Suprapubic skin (tissue), 4 donors: ENCODE data around the gene SLC9A8. TPM values are rescaled to one million over a fixed set of nuclear protein-coding genes. Genes with fewer than 3 reads are reported as not detected.
A peak's percentile ranks its signal among the peaks of the same experiment; 100 is the strongest.

Experiments
- DNase-seq, 2 donors: peaks; one replicate each; pipeline ENCODE4 v3.0.0-alpha.2; 2019; ENCODE audit warnings: low spot score in 2 of 2
- H3K27ac ChIP-seq: fragments of 200-600 bp; sonication (generic); one replicate; pipeline ENCODE4 v1.5.1; 2019
- H3K27me3 ChIP-seq: fragments of 200-600 bp; sonication (generic); one replicate; pipeline ENCODE4 v1.5.1; 2019
- H3K36me3 ChIP-seq: fragments of 200-600 bp; sonication (generic); one replicate; pipeline ENCODE4 v1.5.1; 2019
- H3K4me1 ChIP-seq: fragments of 200-600 bp; sonication (generic); one replicate; pipeline ENCODE4 v1.5.1; 2019
- H3K4me3 ChIP-seq: fragments of 200-600 bp; sonication (generic); one replicate; pipeline ENCODE4 v1.5.1; 2019; ENCODE audit warnings: mild to moderate bottlenecking
- H3K9me3 ChIP-seq: fragments of 200-600 bp; sonication (generic); one replicate; pipeline ENCODE4 v1.5.1; 2019
- EP300 ChIP-seq: sonication (generic); formaldehyde crosslinking; IDR thresholded peaks from one replicate; pipeline ENCODE4 v1.6.1; 2017; ENCODE audit warnings: antibody characterized with exemption
- POLR2A ChIP-seq, 2 donors: fragments of 450-650 bp; IDR thresholded peaks; one replicate each; pipeline ENCODE4 v1.6.1; 2017; ENCODE audit warnings: antibody characterized with exemption in 2 of 2, mild to moderate bottlenecking in 2 of 2, moderate library complexity in 2 of 2
- POLR2AphosphoS5 ChIP-seq, 3 donors: sonication (generic); formaldehyde crosslinking; IDR thresholded peaks; one replicate each; pipeline ENCODE4 v1.6.1; 2017; ENCODE audit warnings: antibody characterized with exemption in 3 of 3
- WGBS: methylation state at CpG from one replicate; pipeline ENCODE4 v1.1.5; 2018; 5-methylcytosine and 5-hydroxymethylcytosine counted together
- total RNA-seq, 4 donors: library from RNA; depleted of rRNA; stranded (reverse); fragments of >200 nt; gene quantifications; one replicate each; pipeline ENCODE4 v1.1.0, GENCODE V29; 2016
- TF ChIP-seq, protein P1 (sequence below), 2 donors: fragments of 200-600 bp in 1 of 2; fragments of 450-650 bp in 1 of 2; sonication (generic) in 1 of 2; IDR thresholded peaks; one replicate each; pipeline ENCODE4 v1.5.1; 2016 to 2019; ENCODE audit warnings: antibody characterized with exemption in 2 of 2, mild to moderate bottlenecking in 1 of 2, moderate library complexity in 1 of 2

Gene SLC9A8
- total RNA-seq, 4 donors from 2014 or later = 5.7 to 15.6 (median 9.2) TPM

DNA sequence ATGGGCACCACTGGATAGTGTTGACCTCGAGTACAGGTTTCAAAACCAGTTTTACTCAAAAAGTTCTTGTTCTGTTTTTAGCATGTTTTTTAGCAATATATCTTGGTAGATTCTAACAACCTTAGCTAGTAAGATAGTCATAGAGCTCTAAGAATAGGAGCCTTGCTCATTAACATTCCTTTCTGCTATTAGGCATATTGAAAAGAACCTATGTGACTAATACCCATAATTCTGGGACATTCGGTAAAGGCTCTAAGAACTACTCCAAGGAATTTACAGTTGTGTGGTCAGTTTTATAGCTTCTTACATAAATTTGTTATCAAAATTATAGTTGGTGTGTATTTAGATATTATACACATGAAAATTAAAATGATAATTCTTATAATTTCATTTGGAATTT, 11.6 kb downstream of the SLC9A8 start:
- Histone ChIP-seq H3K4me3 (no peak overlapping the region), H3K4me1 (no peaks in the 10 kb centered on the region), H3K27me3 (no peaks in the 10 kb centered on the region), H3K36me3 (peaks cover 47% of the 10 kb centered on the region), H3K9me3 (no peaks in the 10 kb centered on the region), H3K27ac (no peak overlapping the region)
- 86% methylated on average over 2 of the region's 2 CpGs for WGBS
- DNase-seq = no peak
- TF ChIP-seq POLR2AphosphoS5 (IDR thresholded peaks at IDR 0.05) (no peak), POLR2A (IDR thresholded peaks at IDR 0.05) (no peak), EP300 (no peak)
- TF ChIP-seq, protein P1, sequence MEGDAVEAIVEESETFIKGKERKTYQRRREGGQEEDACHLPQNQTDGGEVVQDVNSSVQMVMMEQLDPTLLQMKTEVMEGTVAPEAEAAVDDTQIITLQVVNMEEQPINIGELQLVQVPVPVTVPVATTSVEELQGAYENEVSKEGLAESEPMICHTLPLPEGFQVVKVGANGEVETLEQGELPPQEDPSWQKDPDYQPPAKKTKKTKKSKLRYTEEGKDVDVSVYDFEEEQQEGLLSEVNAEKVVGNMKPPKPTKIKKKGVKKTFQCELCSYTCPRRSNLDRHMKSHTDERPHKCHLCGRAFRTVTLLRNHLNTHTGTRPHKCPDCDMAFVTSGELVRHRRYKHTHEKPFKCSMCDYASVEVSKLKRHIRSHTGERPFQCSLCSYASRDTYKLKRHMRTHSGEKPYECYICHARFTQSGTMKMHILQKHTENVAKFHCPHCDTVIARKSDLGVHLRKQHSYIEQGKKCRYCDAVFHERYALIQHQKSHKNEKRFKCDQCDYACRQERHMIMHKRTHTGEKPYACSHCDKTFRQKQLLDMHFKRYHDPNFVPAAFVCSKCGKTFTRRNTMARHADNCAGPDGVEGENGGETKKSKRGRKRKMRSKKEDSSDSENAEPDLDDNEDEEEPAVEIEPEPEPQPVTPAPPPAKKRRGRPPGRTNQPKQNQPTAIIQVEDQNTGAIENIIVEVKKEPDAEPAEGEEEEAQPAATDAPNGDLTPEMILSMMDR (IDR thresholded peaks at IDR 0.05) = no peak

DNA sequence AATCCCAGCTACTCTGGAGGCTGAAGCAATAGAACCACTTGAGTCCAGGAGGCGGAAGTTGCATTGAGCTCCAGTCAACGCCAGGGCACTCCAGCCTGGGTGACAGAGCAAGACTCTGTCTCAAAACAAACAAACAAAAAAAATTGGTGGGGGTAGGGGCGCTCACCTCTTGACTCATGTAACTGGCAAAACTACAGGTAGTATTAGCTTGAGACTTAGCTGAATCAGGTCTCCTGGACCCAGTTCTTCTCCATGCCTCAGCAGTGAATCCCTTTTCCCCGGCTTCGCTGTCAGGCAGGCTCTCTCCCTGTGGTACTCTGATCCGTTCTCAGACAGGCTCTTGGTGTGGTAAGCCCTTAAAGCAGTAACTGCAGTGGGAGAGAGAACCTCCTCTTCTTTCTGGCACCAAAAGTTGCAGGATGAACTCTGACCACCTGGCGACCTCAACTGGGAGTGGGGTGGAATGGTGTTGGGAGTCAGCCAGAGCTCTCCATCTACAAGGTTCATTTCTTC, 12.9 kb downstream of the SLC9A8 start:
- TF ChIP-seq POLR2AphosphoS5 (IDR thresholded peaks at IDR 0.05) (no peak), POLR2A (IDR thresholded peaks at IDR 0.05) (no peak), EP300 (no peak)
- TF ChIP-seq, protein P1 (IDR thresholded peaks at IDR 0.05) = no peak
- no peak overlapping the region for H3K4me3 ChIP-seq
- H3K27ac ChIP-seq = no peak overlapping the region
- no peaks in the 10 kb centered on the region for H3K9me3 ChIP-seq
- WGBS = 94% methylated on average over 7 of the region's 7 CpGs
- no peaks in the 10 kb centered on the region for H3K27me3 ChIP-seq
- no peak for DNase-seq
- H3K36me3 ChIP-seq = peaks cover 46% of the 10 kb centered on the region
- no peaks in the 10 kb centered on the region for H3K4me1 ChIP-seq

DNA sequence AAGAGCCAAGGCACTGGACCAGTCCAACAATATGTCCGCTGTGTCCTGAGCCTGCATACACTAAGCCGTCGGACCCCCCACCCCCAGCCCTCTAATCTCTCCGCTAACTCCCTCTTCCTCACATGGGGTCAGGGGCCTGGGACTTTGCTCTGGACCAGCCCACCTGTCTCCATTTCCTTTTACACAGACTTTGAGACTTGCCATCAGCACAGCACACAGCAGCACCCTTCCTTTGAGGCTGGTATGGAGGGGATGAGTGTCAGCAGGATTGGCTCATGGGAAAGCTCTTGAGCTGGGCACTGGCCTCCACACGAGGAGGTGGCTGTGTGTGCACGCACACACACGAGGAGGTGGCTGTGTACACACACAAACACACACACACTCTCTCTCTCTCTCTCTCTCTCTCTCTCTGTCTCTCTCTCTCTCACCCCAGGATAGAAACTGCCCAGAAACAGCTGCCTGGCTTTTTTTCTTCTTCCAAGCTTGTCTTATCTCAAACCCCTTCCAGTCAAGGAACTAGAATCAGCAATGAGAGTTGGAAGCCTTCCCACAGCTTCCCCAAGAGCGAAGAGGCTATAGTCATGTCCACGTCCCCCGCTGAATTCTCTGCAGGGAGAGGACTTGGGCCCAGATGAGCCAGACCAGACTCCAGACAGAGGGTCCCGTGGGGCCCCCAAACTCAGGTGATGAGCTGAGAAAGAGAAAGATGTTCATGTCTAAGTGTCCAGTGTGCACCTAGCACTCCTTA, 18.6 kb downstream of the SLC9A8 start:
- WGBS = 93% methylated on average over 11 of the region's 11 CpGs

DNA sequence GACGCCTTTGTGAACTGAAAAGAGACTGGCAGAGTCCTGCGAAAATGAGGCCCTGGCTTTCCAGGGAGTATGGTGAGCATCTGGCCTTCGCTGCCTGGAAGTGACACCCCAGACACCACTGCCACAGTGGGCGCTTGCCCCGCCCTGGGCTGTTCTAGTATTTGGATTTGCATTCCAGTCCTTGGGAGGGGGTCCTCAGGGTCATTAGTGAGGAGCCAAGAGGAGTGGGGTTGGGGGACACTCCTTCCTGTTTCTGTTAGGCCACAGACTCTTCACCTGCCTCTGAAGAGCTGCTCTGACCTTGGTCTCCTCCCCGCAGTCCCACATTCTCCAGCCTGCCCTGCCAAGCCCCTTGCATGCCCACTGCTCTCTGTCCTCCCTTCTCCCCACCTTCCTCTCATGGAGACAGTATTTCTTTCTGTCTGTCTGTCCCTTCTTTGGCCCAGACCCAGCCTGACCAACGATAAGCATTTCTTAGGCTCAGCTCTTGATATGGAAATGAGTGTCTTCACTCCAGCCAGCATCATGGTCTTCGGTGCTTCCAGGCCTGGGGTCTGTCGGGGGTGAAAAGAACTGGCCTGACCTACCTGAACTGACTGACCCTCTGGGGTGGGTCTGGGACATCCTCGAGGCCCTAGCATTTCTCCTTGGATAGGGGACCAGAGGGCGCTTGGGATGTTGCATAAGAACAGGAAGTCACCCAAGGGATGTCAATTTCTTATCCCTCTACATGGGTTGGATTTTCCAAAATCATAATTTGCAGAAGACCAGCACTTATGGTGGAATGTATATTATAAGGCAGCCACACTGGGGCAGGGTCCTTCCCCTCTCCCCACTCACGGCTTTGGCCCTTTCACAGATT, 19.4 kb downstream of the SLC9A8 start:
- H3K27me3 ChIP-seq = no peaks in the 10 kb centered on the region
- H3K27ac ChIP-seq = peak overlapping the region; percentile 23
- H3K36me3 ChIP-seq = peaks cover 30% of the 10 kb centered on the region
- 87% methylated on average over 11 of the region's 12 CpGs for WGBS
- TF ChIP-seq, protein P1 (IDR thresholded peaks at IDR 0.05) = no peak
- TF ChIP-seq POLR2A (IDR thresholded peaks at IDR 0.05) (no peak), EP300 (no peak), POLR2AphosphoS5 (IDR thresholded peaks at IDR 0.05) (no peak)
- H3K4me1 ChIP-seq = peaks cover 8% of the 10 kb centered on the region
- DNase-seq = no peak
- no peak overlapping the region for H3K4me3 ChIP-seq
- no peaks in the 10 kb centered on the region for H3K9me3 ChIP-seq

More for the DNA sequence above, 18.6 kb downstream of the SLC9A8 start:
- Histone ChIP-seq H3K36me3 (peaks cover 35% of the 10 kb centered on the region), H3K9me3 (no peaks in the 10 kb centered on the region), H3K4me1 (peaks cover 8% of the 10 kb centered on the region), H3K27ac (no peak overlapping the region), H3K4me3 (no peak overlapping the region), H3K27me3 (no peaks in the 10 kb centered on the region)
- TF ChIP-seq, protein P1 (IDR thresholded peaks at IDR 0.05) = no peak
- TF ChIP-seq EP300 (no peak), POLR2A (IDR thresholded peaks at IDR 0.05) (no peak), POLR2AphosphoS5 (IDR thresholded peaks at IDR 0.05) (no peak)
- no peak for DNase-seq
